Esophagus muscularis mucosa (tissue), 4 donors: ENCODE measurements around the gene DAZAP1. TPM values are rescaled to one million over a fixed set of nuclear protein-coding genes. Genes with fewer than 3 reads are reported as not detected.

ENCODE experiments used
- DNase-seq: peaks from one replicate; pipeline ENCODE4 v3.0.0-alpha.2; 2017; ENCODE audit errors: extremely low spot score
- H3K27ac ChIP-seq, 4 donors: fragments of 200-600 bp; sonication (generic); replicated peaks in 1 of 4; 1 replicate in 3 of 4; 2 replicates in 1 of 4; pipeline ENCODE4 v1.5.1; 2016 to 2019; ENCODE audit warnings: mild to moderate bottlenecking in 1 of 4
- H3K27me3 ChIP-seq, 4 donors: fragments of 200-600 bp; sonication (generic); one replicate each; pipeline versions ENCODE4 v1.5.1 to v1.6.0; 2016 to 2019
- H3K36me3 ChIP-seq, 4 donors: fragments of 200-600 bp; sonication (generic); one replicate each; pipeline ENCODE4 v1.5.1; 2016 to 2019
- H3K4me1 ChIP-seq, 4 donors: fragments of 200-600 bp; sonication (generic); one replicate each; pipeline ENCODE4 v1.5.1; 2016 to 2019
- H3K4me3 ChIP-seq, 4 donors: fragments of 200-600 bp; sonication (generic); 1 replicate in 2 of 4; 2 replicates in 2 of 4; pipeline ENCODE4 v1.5.1; 2016 to 2019; ENCODE audit warnings: mild to moderate bottlenecking in 4 of 4, moderate library complexity in 1 of 4
- H3K9me3 ChIP-seq, 4 donors: fragments of 200-600 bp; sonication (generic); 1 replicate in 3 of 4; 2 replicates in 1 of 4; pipeline ENCODE4 v1.5.1; 2016 to 2019
- EP300 ChIP-seq: sonication (generic); formaldehyde crosslinking; IDR thresholded peaks from one replicate; pipeline ENCODE4 v1.6.1; 2017; ENCODE audit warnings: antibody characterized with exemption
- POLR2A ChIP-seq: fragments of 450-650 bp; IDR thresholded peaks from one replicate; pipeline ENCODE4 v1.6.1; 2017; ENCODE audit warnings: antibody characterized with exemption, moderate library complexity, mild to moderate bottlenecking, low read depth
- POLR2AphosphoS5 ChIP-seq, 2 donors: sonication (generic); formaldehyde crosslinking; IDR thresholded peaks; one replicate each; pipeline ENCODE4 v1.6.1; 2017; ENCODE audit warnings: antibody characterized with exemption in 2 of 2
- WGBS: methylation state at CpG from one replicate; pipeline ENCODE4 v1.1.5; 2018; 5-methylcytosine and 5-hydroxymethylcytosine counted together
- intact Hi-C: fragments of 100-400 bp; cut with DNase I; formaldehyde crosslinking; loops from one replicate; pipeline ENCODE4 v1.15.1; 2023
- total RNA-seq, 4 donors: library from RNA; depleted of rRNA; stranded (reverse); fragments of >200 nt; gene quantifications; one replicate each; pipeline versions ENCODE4 v1.1.0 to v1.2.1, GENCODE V29; 2016
- TF ChIP-seq, protein P1 (sequence below), 3 experiments: fragments of 200-600 bp in 2 of 3; fragments of 450-650 bp in 1 of 3; sonication (generic) in 2 of 3; IDR thresholded peaks; one replicate each; pipeline ENCODE4 v1.5.1; 2017 to 2019; ENCODE audit warnings: antibody characterized with exemption in 3 of 3, mild to moderate bottlenecking in 2 of 3, moderate library complexity in 1 of 3

DAZAP1 gene
- total RNA-seq, 4 donors from 2014 or later = 44.9 to 79.4 (median 52.9) TPM

GRCh38 chr19:1456121-1456900 lies 48.9 kb downstream of the DAZAP1 start:
- Histone ChIP-seq H3K4me1 (peaks cover 8 to 51% (median 44%) of the 10 kb centered on the region in 4 donors), H3K27ac (no peak overlapping the region), H3K27me3 (peaks cover 0 to 72% (median 63%) of the 10 kb centered on the region in 4 donors), H3K36me3 (peaks cover 0 to 16% (median 16%) of the 10 kb centered on the region in 4 donors), H3K9me3 (no peaks in the 10 kb centered on the region), H3K4me3 (no peak overlapping the region)
- TF ChIP-seq POLR2A = no peak
- TF ChIP-seq, protein P1, sequence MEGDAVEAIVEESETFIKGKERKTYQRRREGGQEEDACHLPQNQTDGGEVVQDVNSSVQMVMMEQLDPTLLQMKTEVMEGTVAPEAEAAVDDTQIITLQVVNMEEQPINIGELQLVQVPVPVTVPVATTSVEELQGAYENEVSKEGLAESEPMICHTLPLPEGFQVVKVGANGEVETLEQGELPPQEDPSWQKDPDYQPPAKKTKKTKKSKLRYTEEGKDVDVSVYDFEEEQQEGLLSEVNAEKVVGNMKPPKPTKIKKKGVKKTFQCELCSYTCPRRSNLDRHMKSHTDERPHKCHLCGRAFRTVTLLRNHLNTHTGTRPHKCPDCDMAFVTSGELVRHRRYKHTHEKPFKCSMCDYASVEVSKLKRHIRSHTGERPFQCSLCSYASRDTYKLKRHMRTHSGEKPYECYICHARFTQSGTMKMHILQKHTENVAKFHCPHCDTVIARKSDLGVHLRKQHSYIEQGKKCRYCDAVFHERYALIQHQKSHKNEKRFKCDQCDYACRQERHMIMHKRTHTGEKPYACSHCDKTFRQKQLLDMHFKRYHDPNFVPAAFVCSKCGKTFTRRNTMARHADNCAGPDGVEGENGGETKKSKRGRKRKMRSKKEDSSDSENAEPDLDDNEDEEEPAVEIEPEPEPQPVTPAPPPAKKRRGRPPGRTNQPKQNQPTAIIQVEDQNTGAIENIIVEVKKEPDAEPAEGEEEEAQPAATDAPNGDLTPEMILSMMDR (IDR thresholded peaks at IDR 0.05) = no peak
- TF ChIP-seq EP300 = no peak
- no peak for TF ChIP-seq POLR2AphosphoS5 (IDR thresholded peaks at IDR 0.05)
- no peak for DNase-seq
- intact Hi-C loops = no loop called here
- WGBS = 13% methylated on average over 6 of the region's 43 CpGs

- Histone ChIP-seq H3K9me3 (no peaks in the 10 kb centered on the region), H3K4me3 (no peak overlapping the region), H3K36me3 (peaks cover 0 to 22% (median 17%) of the 10 kb centered on the region in 4 donors), H3K27me3 (peaks cover 0 to 63% (median 54%) of the 10 kb centered on the region in 4 donors), H3K4me1 (peaks cover 8 to 46% (median 39%) of the 10 kb centered on the region in 4 donors), H3K27ac (no peak overlapping the region)
- TF ChIP-seq POLR2AphosphoS5 (IDR thresholded peaks at IDR 0.05) = no peak
- no peak for TF ChIP-seq EP300
- TF ChIP-seq POLR2A = no peak
- TF ChIP-seq, protein P1 (IDR thresholded peaks at IDR 0.05) = no peak
- WGBS = 25% methylated on average over 36 of the region's 48 CpGs
- DNase-seq = no peak
- intact Hi-C loops = no loop called here
Measured at GRCh38 chr19:1457031-1457739, 49.8 kb downstream of the DAZAP1 start.

DNA sequence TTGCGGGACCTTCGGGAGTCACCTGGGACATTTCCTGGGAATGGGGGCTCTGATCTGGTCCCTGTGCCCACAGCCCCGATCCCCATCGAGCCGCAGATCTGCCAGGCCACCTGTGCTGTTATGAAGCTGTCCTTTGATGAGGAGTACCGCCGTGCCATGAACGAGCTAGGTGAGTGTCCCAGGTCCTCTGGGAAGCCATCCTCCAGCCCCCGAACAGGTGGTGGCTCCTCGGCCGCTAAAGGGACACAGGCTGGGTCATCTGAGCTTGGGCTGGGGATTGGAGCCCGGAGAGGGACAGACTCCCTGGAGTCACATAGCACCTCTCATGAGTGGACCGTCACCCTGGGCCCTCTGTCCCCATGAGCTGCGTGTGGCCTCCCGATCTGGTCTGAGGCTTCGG lies 50.5 kb downstream of the DAZAP1 start:
- intact Hi-C loops = no loop called here

GRCh38 chr19:1459479-1459878 lies 52.1 kb downstream of the DAZAP1 start:
- TF ChIP-seq POLR2AphosphoS5 (IDR thresholded peaks at IDR 0.05) (no peak), POLR2A (no peak), EP300 (no peak)
- TF ChIP-seq, protein P1 (IDR thresholded peaks at IDR 0.05) = no peak
- Histone ChIP-seq H3K4me3 (no peak overlapping the region), H3K27me3 (peaks cover 0 to 53% (median 34%) of the 10 kb centered on the region in 4 donors), H3K36me3 (peaks cover 0 to 22% (median 17%) of the 10 kb centered on the region in 4 donors), H3K4me1 (peaks cover 6 to 26% (median 21%) of the 10 kb centered on the region in 4 donors), H3K27ac (no peak overlapping the region), H3K9me3 (no peaks in the 10 kb centered on the region)
- no peak for DNase-seq
- WGBS = 88% methylated on average over 9 of the region's 9 CpGs
- intact Hi-C loops = no loop called here

More for the DNA sequence above, 50.5 kb downstream of the DAZAP1 start:
- 87% methylated on average over 13 of the region's 16 CpGs for WGBS
- Histone ChIP-seq H3K27me3 (peaks cover 0 to 58% (median 47%) of the 10 kb centered on the region in 4 donors), H3K36me3 (peaks cover 0 to 22% (median 17%) of the 10 kb centered on the region in 4 donors), H3K4me3 (no peak overlapping the region), H3K9me3 (no peaks in the 10 kb centered on the region), H3K27ac (no peak overlapping the region), H3K4me1 (peaks cover 8 to 39% (median 33%) of the 10 kb centered on the region in 4 donors)
- TF ChIP-seq POLR2AphosphoS5 (IDR thresholded peaks at IDR 0.05) (no peak), EP300 (no peak), POLR2A (no peak)
- TF ChIP-seq, protein P1 (IDR thresholded peaks at IDR 0.05) = no peak
- DNase-seq = no peak
